Measurements from ENCODE around the gene HOTAIR. TPM values are rescaled to one million over a fixed set of nuclear protein-coding genes. Genes with fewer than 3 reads are reported as not detected.

Gene HOTAIR
- total RNA-seq, 1 experiment from 2014 or later, result 7.9 TPM

GRCh38 chr12:53967421-53967925 is 7.3 kb downstream of the HOTAIR start:
- H3K9me2 ChIP-seq (ENCODE audit: insufficient read depth), result no peaks in the 10 kb centered on the region
- POLR2A ChIA-PET (ENCODE audit: unreplicated experiment), result no interaction called here
- no peak overlapping the region for H3K27ac ChIP-seq
- no TSS peak for BruUV-seq (replicated peaks)
- CTCF ChIA-PET, result no interaction called here
- peak in 1 of 2 experiments; percentile 52 for DNase-seq
- H2AFZ ChIP-seq, result no peak overlapping the region
- intact Hi-C loops (cut with micrococcal nuclease; ENCODE audit: unreplicated experiment), result no loop called here
- TF ChIP-seq CTCF (conservative IDR thresholded peaks at IDR 0.05) (no peak), EZH2 (IDR thresholded peaks at IDR 0.05; ENCODE audit: low read depth) (no peak)
- no peaks in the 10 kb centered on the region; the same call in 1 of the 2 replicates for H3F3A ChIP-seq (ENCODE audit: insufficient read depth, low read depth)
- H3K9me3 ChIP-seq (ENCODE audit: insufficient read depth, low read depth), result no peaks in the 10 kb centered on the region
- no peaks in the 10 kb centered on the region for H3K27me3 ChIP-seq (ENCODE audit: insufficient read depth, low read depth)
- H3K4me3 ChIP-seq, result no peak overlapping the region
- no peaks in the 10 kb centered on the region; the same call in 1 of the 2 replicates for H4K20me1 ChIP-seq (ENCODE audit: insufficient read depth)
- H3K4me2 ChIP-seq, result no peak overlapping the region
- H3K79me2 ChIP-seq (ENCODE audit: low read depth), result no peaks in the 10 kb centered on the region
- H3K36me3 ChIP-seq (ENCODE audit: low read depth), result no peaks in the 10 kb centered on the region
- H3K4me1 ChIP-seq (replicated peaks; ENCODE audit: insufficient read depth), result peaks cover 10% of the 10 kb centered on the region

GRCh38 chr12:53966385-53967133 is 8.2 kb downstream of the HOTAIR start:
- Histone ChIP-seq H3F3A (ENCODE audit: insufficient read depth, low read depth) (no peaks in the 10 kb centered on the region; the same call in 1 of the 2 replicates), H2AFZ (no peak overlapping the region), H3K4me2 (no peak overlapping the region), H3K79me2 (ENCODE audit: low read depth) (no peaks in the 10 kb centered on the region), H3K4me1 (replicated peaks; ENCODE audit: insufficient read depth) (peaks cover 10% of the 10 kb centered on the region), H3K27ac (no peak overlapping the region), H3K4me3 (no peak overlapping the region), H3K27me3 (ENCODE audit: insufficient read depth, low read depth) (no peaks in the 10 kb centered on the region), H3K9me3 (ENCODE audit: insufficient read depth, low read depth) (no peaks in the 10 kb centered on the region), H3K9me2 (ENCODE audit: insufficient read depth) (no peaks in the 10 kb centered on the region), H3K36me3 (ENCODE audit: low read depth) (no peaks in the 10 kb centered on the region), H4K20me1 (ENCODE audit: insufficient read depth) (no peaks in the 10 kb centered on the region; the same call in 1 of the 2 replicates)
- TF ChIP-seq CTCF (conservative IDR thresholded peaks at IDR 0.05) (no peak), EZH2 (IDR thresholded peaks at IDR 0.05; ENCODE audit: low read depth) (no peak)
- no peak for DNase-seq
- ChIA-PET POLR2A (ENCODE audit: unreplicated experiment) (interaction anchor here (0.6 kb wide), 1 partner anchor 239 kb away, joined by 4 read pairs; no protein-coding TSS in a partner anchor), CTCF (no interaction called here)
- intact Hi-C loops (cut with micrococcal nuclease; ENCODE audit: unreplicated experiment), result no loop called here
- no TSS peak for BruUV-seq (replicated peaks)

- Histone ChIP-seq H3K9me3 (ENCODE audit: insufficient read depth, low read depth) (no peaks in the 10 kb centered on the region), H3K4me2 (no peak overlapping the region), H3K36me3 (ENCODE audit: low read depth) (no peaks in the 10 kb centered on the region), H2AFZ (no peak overlapping the region), H3K9me2 (ENCODE audit: insufficient read depth) (no peaks in the 10 kb centered on the region), H4K20me1 (ENCODE audit: insufficient read depth) (no peaks in the 10 kb centered on the region; the same call in 1 of the 2 replicates), H3K27ac (no peak overlapping the region), H3F3A (ENCODE audit: insufficient read depth, low read depth) (no peaks in the 10 kb centered on the region; the same call in 1 of the 2 replicates), H3K27me3 (ENCODE audit: insufficient read depth, low read depth) (no peaks in the 10 kb centered on the region), H3K4me3 (no peak overlapping the region), H3K79me2 (ENCODE audit: low read depth) (no peaks in the 10 kb centered on the region), H3K4me1 (replicated peaks; ENCODE audit: insufficient read depth) (peaks cover 10% of the 10 kb centered on the region)
- no peak for DNase-seq
- POLR2A ChIA-PET (ENCODE audit: unreplicated experiment), result interaction anchor here (0.6 kb wide), 1 partner anchor 238 kb away, joined by 4 read pairs; no protein-coding TSS in a partner anchor
- intact Hi-C loops (cut with micrococcal nuclease; ENCODE audit: unreplicated experiment), result no loop called here
- BruUV-seq (replicated peaks), result no TSS peak
- CTCF ChIA-PET, result no interaction called here
- TF ChIP-seq EZH2 (IDR thresholded peaks at IDR 0.05; ENCODE audit: low read depth) (no peak), CTCF (conservative IDR thresholded peaks at IDR 0.05) (no peak)
Observed at GRCh38 chr12:53966085-53966384, 8.7 kb downstream of the HOTAIR start.

Data from PC-9 (cell line).